ENCODE measurements around the gene IQGAP1.
"Not testable (repeated sequence)": the region's sequence is repeated elsewhere in the genome, so short reads cannot be mapped to it uniquely, and the experiment has no call there.

The IQGAP1 gene

DNA sequence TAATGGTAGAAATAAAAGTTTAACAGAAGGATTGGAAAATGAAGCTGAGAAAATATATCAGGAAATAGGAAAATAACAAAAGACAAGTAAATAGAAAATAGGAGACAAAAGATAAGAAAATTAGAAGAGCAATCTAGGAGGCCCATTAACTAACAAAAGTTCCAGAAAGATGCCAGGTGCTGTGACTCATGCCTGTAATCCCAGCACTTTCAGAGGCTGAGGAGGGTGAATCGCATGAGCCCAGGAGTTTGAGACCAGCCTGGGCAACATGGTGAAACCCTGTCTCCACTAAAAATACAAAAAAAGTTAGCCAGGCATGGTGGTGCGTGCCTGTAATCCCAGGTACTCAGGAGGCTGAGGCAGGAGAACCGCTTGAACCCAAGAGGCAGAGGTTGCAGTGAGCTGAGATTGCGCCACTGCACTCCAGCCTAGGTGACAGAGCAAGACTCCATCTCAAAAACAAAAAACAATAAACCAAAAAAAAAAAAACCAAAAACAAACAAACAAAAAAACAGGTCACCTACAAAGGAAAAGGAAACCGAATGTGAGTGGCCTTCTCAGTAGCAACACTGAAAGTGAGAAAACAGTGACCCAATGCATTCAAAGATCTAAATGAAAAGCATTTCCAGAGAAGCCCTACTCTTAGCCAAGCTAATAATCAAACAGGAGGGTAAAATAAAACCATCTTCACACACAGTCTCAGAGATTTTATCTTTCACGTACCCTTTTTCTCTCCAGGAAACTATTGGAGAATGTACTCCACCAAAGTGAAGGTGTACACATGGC, 136.2 kb downstream of the IQGAP1 start:
- H3K4me3 ChIP-seq (ENCODE audit: control insufficient read depth in 1 of 7, extremely low read depth in 1 of 7, insufficient read depth in 4 of 7, low read depth in 2 of 7, low read length in 6 of 7); POLR2A ChIA-PET; H3K27ac ChIP-seq (ENCODE audit: insufficient read depth in 1 of 2, low read depth in 1 of 2, low read length in 2 of 2, poor library complexity in 1 of 2, severe bottlenecking in 2 of 2); H3K36me3 ChIP-seq (ENCODE audit: control insufficient read depth in 4 of 4, insufficient read depth in 4 of 4, low read length in 3 of 4); H3K27me3 ChIP-seq (replicated peaks in 2 of 5; ENCODE audit: control insufficient read depth in 4 of 5, insufficient read depth in 5 of 5, low read length in 4 of 5); DNase-seq; H3K9me3 ChIP-seq (ENCODE audit: control extremely low read depth in 1 of 5, control insufficient read depth in 4 of 5, insufficient read depth in 2 of 5, low read depth in 1 of 5, low read length in 4 of 5); H3K4me1 ChIP-seq (ENCODE audit: control extremely low read depth in 1 of 4, control insufficient read depth in 4 of 4, insufficient read depth in 4 of 4, low read length in 3 of 4): not testable (repeated sequence)
- 76% methylated on average over 4 of the region's 6 CpGs for WGBS (ENCODE audit: insufficient coverage)
- CTCF ChIA-PET, result interaction anchor here (0.6 to 0.9 kb wide), 2 partner anchors 13 to 374 kb away, joined by 3 read pairs; no protein-coding TSS in a partner anchor

DNA sequence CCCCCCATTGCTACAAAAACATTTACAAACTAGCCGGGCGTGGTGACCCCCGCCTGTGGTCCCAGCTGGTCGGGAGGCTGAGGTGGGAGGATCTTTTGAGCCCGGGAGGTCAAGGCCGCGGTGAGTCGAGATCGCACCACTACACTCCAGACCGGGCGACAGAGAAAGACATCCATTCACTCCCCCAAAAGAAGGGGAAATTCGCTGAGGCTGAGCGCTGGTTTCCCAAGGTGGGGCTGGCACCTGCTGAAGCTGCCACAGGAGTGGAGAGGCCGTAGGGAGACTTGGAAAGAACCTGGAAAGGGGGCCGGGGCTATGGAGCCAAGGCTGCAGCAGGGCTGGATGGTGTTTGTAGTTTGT, 140.9 kb downstream of the IQGAP1 start:
- Histone ChIP-seq H3K27ac (ENCODE audit: insufficient read depth in 1 of 2, low read depth in 1 of 2, low read length in 2 of 2, poor library complexity in 1 of 2, severe bottlenecking in 2 of 2) (peak overlapping the region in 1 of 2 experiments; percentile 68), H3K9me3 (ENCODE audit: control extremely low read depth in 1 of 5, control insufficient read depth in 4 of 5, insufficient read depth in 2 of 5, low read depth in 1 of 5, low read length in 4 of 5) (no peaks in the 10 kb centered on the region), H3K4me3 (ENCODE audit: control insufficient read depth in 1 of 7, extremely low read depth in 1 of 7, insufficient read depth in 4 of 7, low read depth in 2 of 7, low read length in 6 of 7) (peak overlapping the region; percentile 65 to 86 (median 81)), H3K36me3 (ENCODE audit: control insufficient read depth in 4 of 4, insufficient read depth in 4 of 4, low read length in 3 of 4) (peaks cover 0 to 2% (median 0%) of the 10 kb centered on the region in 4 experiments), H3K27me3 (replicated peaks in 2 of 5; ENCODE audit: control insufficient read depth in 4 of 5, insufficient read depth in 5 of 5, low read length in 4 of 5) (no peaks in the 10 kb centered on the region), H3K4me1 (ENCODE audit: control extremely low read depth in 1 of 4, control insufficient read depth in 4 of 4, insufficient read depth in 4 of 4, low read length in 3 of 4) (peaks cover 0 to 17% (median 12%) of the 10 kb centered on the region in 4 experiments)
- ChIA-PET POLR2A (interaction anchor here (1.1 kb wide), 1 partner anchor 28 kb away, joined by 3 read pairs; no protein-coding TSS in a partner anchor), CTCF (interaction anchor here (0.6 to 3.6 kb wide), 3 partner anchors 10 to 43 kb away, joined by 3 to 9 read pairs (median 3); no protein-coding TSS in a partner anchor)
- 100% methylated on average over 6 of the region's 15 CpGs for WGBS (ENCODE audit: insufficient coverage)
- no peak for DNase-seq

DNA sequence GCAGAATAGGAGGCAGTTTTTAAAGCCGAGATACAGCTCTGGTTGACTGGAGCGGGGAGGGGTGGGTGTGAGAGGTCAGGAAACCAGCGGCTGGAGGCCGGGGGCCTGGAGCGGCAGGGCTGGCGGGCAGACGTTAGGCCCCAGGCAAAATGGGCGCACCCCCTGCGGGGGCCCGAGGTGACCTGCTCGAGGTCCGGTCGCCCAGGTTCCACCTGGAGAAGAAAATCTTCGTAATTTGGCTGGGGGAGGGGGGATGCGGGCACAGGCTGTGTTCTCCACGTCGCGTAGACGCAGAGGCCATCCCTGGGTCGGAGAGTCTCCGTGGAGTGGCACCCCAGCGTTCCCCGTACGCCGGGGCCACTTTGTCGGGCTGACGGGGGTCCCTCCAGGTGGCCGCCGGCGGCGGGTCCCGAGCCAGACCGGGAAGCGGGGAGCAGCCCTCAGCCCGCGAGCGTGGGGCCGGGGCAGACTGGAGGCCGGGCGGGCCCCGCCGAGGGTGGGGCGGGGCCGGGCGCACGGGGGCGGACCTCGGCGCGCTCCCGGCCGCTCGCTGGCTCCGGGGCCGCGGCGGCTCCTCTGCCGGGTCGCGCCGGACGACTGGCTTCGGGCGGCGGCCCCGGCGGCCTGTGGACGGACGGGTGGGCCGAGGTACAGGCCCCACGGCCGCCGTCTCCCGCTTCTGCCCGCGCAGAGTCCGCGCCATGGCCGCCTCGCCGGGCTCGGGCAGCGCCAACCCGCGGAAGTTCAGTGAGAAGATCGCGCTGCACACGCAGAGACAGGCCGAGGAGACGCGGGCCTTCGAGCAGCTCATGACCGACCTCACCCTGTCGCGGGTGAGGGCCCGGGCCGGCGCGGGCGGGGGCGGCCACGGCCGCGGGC, 141.6 kb downstream of the IQGAP1 start, which contains the start of gene CRTC3:
CRTC3 (plus strand) TSS at position 553 of the 879 bp plus-strand sequence; CDS start at position 702, 149 bp downstream.
- Histone ChIP-seq H3K4me1 (ENCODE audit: control extremely low read depth in 1 of 4, control insufficient read depth in 4 of 4, insufficient read depth in 4 of 4, low read length in 3 of 4) (peaks cover 0 to 17% (median 12%) of the 10 kb centered on the region in 4 experiments), H3K27ac (ENCODE audit: insufficient read depth in 1 of 2, low read depth in 1 of 2, low read length in 2 of 2, poor library complexity in 1 of 2, severe bottlenecking in 2 of 2) (peak within 1 kb of the TSS in 1 of 2 experiments; percentile 68), H3K36me3 (ENCODE audit: control insufficient read depth in 4 of 4, insufficient read depth in 4 of 4, low read length in 3 of 4) (peaks cover 0 to 2% (median 0%) of the 10 kb centered on the region in 4 experiments), H3K27me3 (replicated peaks in 2 of 5; ENCODE audit: control insufficient read depth in 4 of 5, insufficient read depth in 5 of 5, low read length in 4 of 5) (no peaks in the 10 kb centered on the region), H3K4me3 (ENCODE audit: control insufficient read depth in 1 of 7, extremely low read depth in 1 of 7, insufficient read depth in 4 of 7, low read depth in 2 of 7, low read length in 6 of 7) (peak within 1 kb of the TSS; percentile 65 to 86 (median 81)), H3K9me3 (ENCODE audit: control extremely low read depth in 1 of 5, control insufficient read depth in 4 of 5, insufficient read depth in 2 of 5, low read depth in 1 of 5, low read length in 4 of 5) (no peaks in the 10 kb centered on the region)
- POLR2A ChIA-PET, result no interaction called here
- peak; percentile 52 to 79 (median 67) for DNase-seq
- WGBS (ENCODE audit: insufficient coverage), result 0% methylated on average over 63 of the region's 104 CpGs
- CTCF ChIA-PET, result interaction anchor here (0.6 to 2.1 kb wide), 5 partner anchors 7 to 56 kb away, joined by 3 to 4 read pairs (median 3); no protein-coding TSS in a partner anchor

DNA sequence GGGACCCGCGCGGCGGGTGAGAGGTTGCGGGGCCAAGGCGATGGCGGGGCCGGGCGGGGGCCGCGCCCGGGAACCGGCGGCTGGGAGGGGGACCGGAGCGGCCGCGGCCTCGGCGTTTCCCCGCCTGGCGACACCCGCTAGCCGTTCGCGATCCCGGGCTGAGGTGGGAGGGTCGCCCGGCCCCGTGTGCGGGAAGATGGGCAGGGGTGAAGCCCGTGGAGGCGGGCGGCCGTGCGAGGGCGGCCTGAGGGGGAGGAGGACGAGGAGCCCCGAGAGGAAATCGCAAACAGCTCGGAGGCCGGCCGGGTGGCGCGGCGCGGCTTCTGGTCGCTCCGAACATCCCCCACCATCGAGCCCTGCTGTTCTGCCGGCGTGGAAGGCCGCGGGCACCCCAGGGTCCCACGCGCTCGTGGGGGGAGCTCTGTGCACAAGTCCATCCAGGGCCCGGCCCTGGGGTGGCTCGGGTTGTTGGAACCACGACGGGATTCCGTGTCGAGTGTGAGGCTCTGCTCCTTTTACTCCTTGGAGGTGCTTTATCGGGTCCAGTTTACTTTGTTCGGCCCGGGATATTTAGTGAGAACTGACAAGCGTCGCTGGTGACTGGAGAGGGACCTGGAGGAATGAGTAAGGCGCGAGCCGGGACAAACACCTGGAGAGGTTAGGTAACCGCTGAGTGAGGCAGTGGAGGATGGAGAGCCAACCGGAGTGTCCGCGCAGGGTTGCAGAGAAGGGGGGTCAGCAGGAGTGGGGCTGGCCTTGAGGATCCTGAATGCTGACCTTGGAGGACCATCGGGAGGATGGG, 142.4 kb downstream of the IQGAP1 start:
- Histone ChIP-seq H3K9me3 (ENCODE audit: control extremely low read depth in 1 of 5, control insufficient read depth in 4 of 5, insufficient read depth in 2 of 5, low read depth in 1 of 5, low read length in 4 of 5) (no peaks in the 10 kb centered on the region), H3K27me3 (replicated peaks in 2 of 5; ENCODE audit: control insufficient read depth in 4 of 5, insufficient read depth in 5 of 5, low read length in 4 of 5) (no peaks in the 10 kb centered on the region), H3K4me3 (ENCODE audit: control insufficient read depth in 1 of 7, extremely low read depth in 1 of 7, insufficient read depth in 4 of 7, low read depth in 2 of 7, low read length in 6 of 7) (peak overlapping the region; percentile 65 to 86 (median 81)), H3K27ac (ENCODE audit: insufficient read depth in 1 of 2, low read depth in 1 of 2, low read length in 2 of 2, poor library complexity in 1 of 2, severe bottlenecking in 2 of 2) (peak overlapping the region in 1 of 2 experiments; percentile 68), H3K4me1 (ENCODE audit: control extremely low read depth in 1 of 4, control insufficient read depth in 4 of 4, insufficient read depth in 4 of 4, low read length in 3 of 4) (peaks cover 0 to 17% (median 12%) of the 10 kb centered on the region in 4 experiments), H3K36me3 (ENCODE audit: control insufficient read depth in 4 of 4, insufficient read depth in 4 of 4, low read length in 3 of 4) (peaks cover 0 to 2% (median 0%) of the 10 kb centered on the region in 4 experiments)
- peak; percentile 36 to 73 (median 60) for DNase-seq
- ChIA-PET POLR2A (no interaction called here), CTCF (interaction anchor here (1.0 to 2.1 kb wide), 6 partner anchors 8 to 55 kb away, joined by 3 to 6 read pairs (median 4); no protein-coding TSS in a partner anchor)
- WGBS (ENCODE audit: insufficient coverage), result under 1% methylated on average over 53 of the region's 76 CpGs

DNA sequence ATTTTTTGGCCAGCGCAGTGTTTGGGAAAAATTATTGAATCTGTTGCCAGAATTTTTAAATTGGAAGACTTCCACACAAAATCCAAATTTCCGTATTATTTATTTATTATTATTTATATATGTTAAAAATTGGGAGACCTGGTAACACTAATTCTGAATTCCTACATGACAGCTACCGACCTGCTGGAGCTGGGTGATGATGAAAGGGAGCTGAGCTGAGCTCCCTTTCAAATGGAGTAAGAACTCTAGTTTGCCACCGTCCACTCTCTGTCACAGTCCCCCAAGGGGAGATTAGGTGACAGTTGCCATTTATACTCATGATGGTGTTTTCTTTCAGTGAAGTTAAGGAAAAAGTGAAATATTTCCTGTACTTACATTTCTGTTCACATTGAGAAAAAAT, 143.1 kb downstream of the IQGAP1 start:
- no CpG with 5 or more reads among the region's 4 CpGs for WGBS (ENCODE audit: insufficient coverage)
- Histone ChIP-seq H3K9me3 (ENCODE audit: control extremely low read depth in 1 of 5, control insufficient read depth in 4 of 5, insufficient read depth in 2 of 5, low read depth in 1 of 5, low read length in 4 of 5) (no peaks in the 10 kb centered on the region), H3K27me3 (replicated peaks in 2 of 5; ENCODE audit: control insufficient read depth in 4 of 5, insufficient read depth in 5 of 5, low read length in 4 of 5) (no peaks in the 10 kb centered on the region), H3K27ac (ENCODE audit: insufficient read depth in 1 of 2, low read depth in 1 of 2, low read length in 2 of 2, poor library complexity in 1 of 2, severe bottlenecking in 2 of 2) (no peak overlapping the region), H3K4me1 (ENCODE audit: control extremely low read depth in 1 of 4, control insufficient read depth in 4 of 4, insufficient read depth in 4 of 4, low read length in 3 of 4) (peaks cover 0 to 17% (median 12%) of the 10 kb centered on the region in 4 experiments), H3K36me3 (ENCODE audit: control insufficient read depth in 4 of 4, insufficient read depth in 4 of 4, low read length in 3 of 4) (peaks cover 0 to 2% (median 0%) of the 10 kb centered on the region in 4 experiments), H3K4me3 (ENCODE audit: control insufficient read depth in 1 of 7, extremely low read depth in 1 of 7, insufficient read depth in 4 of 7, low read depth in 2 of 7, low read length in 6 of 7) (peak overlapping the region in 6 of 7 experiments; percentile 66 to 86 (median 82))
- POLR2A ChIA-PET, result interaction anchor here (0.7 kb wide), 1 partner anchor 8 kb away, joined by 3 read pairs; no protein-coding TSS in a partner anchor
- CTCF ChIA-PET, result interaction anchor here (0.8 to 2.1 kb wide), 8 partner anchors 9 to 76 kb away, joined by 3 to 6 read pairs (median 4); no protein-coding TSS in a partner anchor
- no peak for DNase-seq

DNA sequence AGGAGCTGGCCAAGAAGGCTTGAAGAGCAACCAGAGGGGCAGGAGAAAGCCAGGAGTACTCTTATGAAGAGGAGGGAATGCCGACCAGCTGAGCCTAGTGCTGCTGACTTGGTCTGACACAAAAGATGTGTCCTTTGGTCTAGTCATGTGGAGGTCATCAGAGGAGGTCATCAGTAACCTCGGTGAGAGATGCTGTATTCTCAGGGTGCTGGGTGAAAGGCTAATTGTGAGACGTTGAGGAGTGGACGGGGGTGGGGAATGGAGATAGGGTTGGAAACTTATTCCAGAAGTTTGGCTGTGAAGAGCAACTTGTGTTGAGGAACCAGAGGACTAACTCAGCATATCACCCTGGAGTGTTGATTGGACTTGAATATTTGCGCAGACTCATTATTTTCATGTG, 147.2 kb downstream of the IQGAP1 start:
- WGBS (ENCODE audit: insufficient coverage), result 100% methylated on average over 4 of the region's 5 CpGs
- Histone ChIP-seq H3K27ac (ENCODE audit: insufficient read depth in 1 of 2, low read depth in 1 of 2, low read length in 2 of 2, poor library complexity in 1 of 2, severe bottlenecking in 2 of 2) (no peak overlapping the region), H3K4me3 (ENCODE audit: control insufficient read depth in 1 of 7, extremely low read depth in 1 of 7, insufficient read depth in 4 of 7, low read depth in 2 of 7, low read length in 6 of 7) (no peak overlapping the region), H3K36me3 (ENCODE audit: control insufficient read depth in 4 of 4, insufficient read depth in 4 of 4, low read length in 3 of 4) (peaks cover 2 to 17% (median 3%) of the 10 kb centered on the region in 4 experiments), H3K4me1 (ENCODE audit: control extremely low read depth in 1 of 4, control insufficient read depth in 4 of 4, insufficient read depth in 4 of 4, low read length in 3 of 4) (peaks cover 0 to 11% (median 6%) of the 10 kb centered on the region in 4 experiments), H3K9me3 (ENCODE audit: control extremely low read depth in 1 of 5, control insufficient read depth in 4 of 5, insufficient read depth in 2 of 5, low read depth in 1 of 5, low read length in 4 of 5) (no peaks in the 10 kb centered on the region), H3K27me3 (replicated peaks in 2 of 5; ENCODE audit: control insufficient read depth in 4 of 5, insufficient read depth in 5 of 5, low read length in 4 of 5) (no peaks in the 10 kb centered on the region)
- CTCF ChIA-PET, result no interaction called here
- DNase-seq, result no peak
- POLR2A ChIA-PET, result interaction anchor here (0.7 kb wide), 1 partner anchor 196 kb away, joined by 4 read pairs; no protein-coding TSS in a partner anchor
